Panc1 (cell line): Measurements from ENCODE around the gene FBLN2. TPM values are rescaled to one million over a fixed set of nuclear protein-coding genes. Genes with fewer than 3 reads are reported as not detected.

ENCODE experiments used
- ATAC-seq: fragments of 200-7000 bp; cut with Tn5 transposase; 2 replicates; pipeline ENCODE4 v1.9.1; 2020; ENCODE audit warnings: mild to moderate bottlenecking, moderate library complexity
- BruUV-seq: library from RNA; stranded (reverse); fragments of 400-500 nt; replicated peaks from 2 replicates; lab custom pipeline; 2021; lab: Mats Ljungman, UMichigan
- CTCF ChIA-PET: fragments of 300-600 bp; sonication (Branson Sonifier 250); formaldehyde crosslinking; loops from one replicate; lab custom pipeline; 2022; ENCODE audit warnings: antibody characterized with exemption; lab: Charles Lee
- POLR2A ChIA-PET: fragments of 300-600 bp; sonication (Branson Sonifier 250); formaldehyde crosslinking; loops from one replicate; lab custom pipeline; 2022; ENCODE audit warnings: antibody characterized with exemption; lab: Charles Lee
- DNase-seq: peaks from one replicate; pipeline ENCODE4 v3.0.0-alpha.2; 2010; ENCODE audit warnings: low read depth, low spot score
- H3K27ac ChIP-seq: 2 replicates; pipeline ENCODE4 v1.5.1; 2011; ENCODE audit warnings: mild to moderate bottlenecking, low read length, inconsistent platforms
- H3K27me3 ChIP-seq: fragments of 200-500 bp; sonication (Bioruptor generic); 2 replicates; pipeline ENCODE4 v1.6.0; 2014; ENCODE audit warnings: low read length, inconsistent platforms; ENCODE audit not compliant: control insufficient read depth, insufficient read depth
- H3K36me3 ChIP-seq: fragments of 200-500 bp; sonication (Bioruptor generic); 2 replicates; pipeline ENCODE4 v1.5.1; 2014; ENCODE audit warnings: inconsistent platforms, mild to moderate bottlenecking, low read length, moderate library complexity; ENCODE audit not compliant: control insufficient read depth, insufficient read depth
- H3K4me1 ChIP-seq: 2 replicates; pipeline ENCODE4 v1.5.1; 2011; ENCODE audit warnings: inconsistent platforms, mild to moderate bottlenecking, low read length, moderate library complexity; ENCODE audit not compliant: control insufficient read depth, insufficient read depth
- H3K4me3 ChIP-seq, 2 experiments: 2 replicates each; pipeline ENCODE4 v1.5.1; 2011 to 2012; ENCODE audit warnings: low read depth in 2 of 2, low read length in 2 of 2, mild to moderate bottlenecking in 2 of 2, inconsistent platforms in 1 of 2, moderate library complexity in 1 of 2
- H3K9me3 ChIP-seq: fragments of 200-500 bp; sonication (Bioruptor generic); 2 replicates; pipeline ENCODE4 v1.5.1; 2014; ENCODE audit warnings: low read depth, mild to moderate bottlenecking, inconsistent platforms, low read length, moderate library complexity; ENCODE audit not compliant: control insufficient read depth, insufficient read depth
- CTCF ChIP-seq: fragments of 450-650 bp; IDR thresholded peaks from 2 replicates; pipeline ENCODE4 v1.5.1; 2017; ENCODE audit warnings: mild to moderate bottlenecking
- POLR2AphosphoS5 ChIP-seq: IDR thresholded peaks from 2 replicates; pipeline ENCODE4 v1.6.1; 2012; ENCODE audit warnings: mild to moderate bottlenecking, low read depth, low read length, moderate library complexity
- REST ChIP-seq, 2 experiments: IDR thresholded peaks; 2 replicates each; pipeline ENCODE4 v1.6.1; 2011 to 2012; ENCODE audit warnings: low read depth in 2 of 2, control low read depth in 1 of 2, low read length in 1 of 2, mild to moderate bottlenecking in 1 of 2, moderate library complexity in 1 of 2; ENCODE audit not compliant: insufficient read depth in 1 of 2
- SIN3A ChIP-seq: IDR thresholded peaks from 2 replicates; pipeline ENCODE4 v1.6.1; 2012; ENCODE audit warnings: low read depth, mild to moderate bottlenecking, low read length, moderate library complexity, borderline replicate concordance; ENCODE audit not compliant: insufficient read depth
- TCF7L2 ChIP-seq: IDR thresholded peaks from 2 replicates; pipeline ENCODE4 v1.6.1; 2011; ENCODE audit warnings: mild to moderate bottlenecking, low read depth, low read length, inconsistent platforms
- in situ Hi-C: cut with HindIII; loops from 2 replicates; pipeline ENCODE4 v1.10.0; 2016; ENCODE audit warnings: low sequenced_read_pairs, low pct_unique_long_range_greater_than_20kb
- intact Hi-C: fragments of 100-400 bp; cut with micrococcal nuclease; formaldehyde crosslinking; loops from one replicate; pipeline ENCODE4 v1.10.0; 2022; ENCODE audit not compliant: unreplicated experiment
- total RNA-seq: library from RNA; stranded (reverse); gene quantifications from one replicate; pipeline ENCODE4 v1.2.1, GENCODE V29; 2021; ENCODE audit not compliant: unreplicated experiment

FBLN2 gene
- total RNA-seq, 1 experiment from 2014 or later = 0.44 TPM

- ATAC-seq (no peak), DNase-seq (no peak)
- intact Hi-C loops = no loop called here
- Histone ChIP-seq H3K27me3 (no peaks in the 10 kb centered on the region), H3K36me3 (no peaks in the 10 kb centered on the region), H3K4me3 (no peak overlapping the region), H3K27ac (no peak overlapping the region), H3K9me3 (no peaks in the 10 kb centered on the region), H3K4me1 (no peaks in the 10 kb centered on the region)
- in situ Hi-C loops = no loop called here
- POLR2A ChIA-PET = no interaction called here
- BruUV-seq = no TSS peak
- TF ChIP-seq SIN3A (no peak), REST (IDR thresholded peaks at IDR 0.05; ENCODE audit: insufficient read depth in 1 of 2, low read depth in 2 of 2, low read length in 1 of 2) (no peak), CTCF (no peak), TCF7L2 (no peak), POLR2AphosphoS5 (no peak)
- CTCF ChIA-PET = no interaction called here
These were observed 14.4 kb downstream of the FBLN2 start for GRCh38 chr3:13563321-13563720.

GRCh38 chr3:13563911-13564310 is 15.0 kb downstream of the FBLN2 start:
- in situ Hi-C loops = no loop called here

GRCh38 chr3:13564751-13565560 is 16.0 kb downstream of the FBLN2 start:
- ATAC-seq (no peak), DNase-seq (no peak)
- no peaks in the 10 kb centered on the region for H3K4me1 ChIP-seq
- in situ Hi-C loops (no loop called here), intact Hi-C loops (no loop called here)
- H3K36me3 ChIP-seq = no peaks in the 10 kb centered on the region
- H3K27ac ChIP-seq = no peak overlapping the region
- no TSS peak for BruUV-seq
- ChIA-PET POLR2A (no interaction called here), CTCF (no interaction called here)
- no peaks in the 10 kb centered on the region for H3K9me3 ChIP-seq
- no peak overlapping the region for H3K4me3 ChIP-seq
- TF ChIP-seq POLR2AphosphoS5 (no peak), TCF7L2 (no peak), REST (IDR thresholded peaks at IDR 0.05; ENCODE audit: insufficient read depth in 1 of 2, low read depth in 2 of 2, low read length in 1 of 2) (no peak), CTCF (no peak), SIN3A (no peak)
- H3K27me3 ChIP-seq = no peaks in the 10 kb centered on the region

More at GRCh38 chr3:13563911-13564310, 15.0 kb downstream of the FBLN2 start:
- ATAC-seq = no peak
- Histone ChIP-seq H3K27me3 (no peaks in the 10 kb centered on the region), H3K4me3 (no peak overlapping the region), H3K36me3 (no peaks in the 10 kb centered on the region), H3K4me1 (no peaks in the 10 kb centered on the region), H3K27ac (no peak overlapping the region), H3K9me3 (no peaks in the 10 kb centered on the region)
- no peak for DNase-seq
- no TSS peak for BruUV-seq
- ChIA-PET POLR2A (no interaction called here), CTCF (no interaction called here)
- intact Hi-C loops = no loop called here
- TF ChIP-seq TCF7L2 (no peak), POLR2AphosphoS5 (no peak), SIN3A (no peak)
